Stimulated activated CD8-positive, alpha-beta memory T cell treated with anti-CD3 and anti-CD28 coated beads, Interleukin-2, amount 100 ng/mL, for 48 hours (primary cell): Measurements from ENCODE around the gene SLFN5.
A peak's percentile ranks its signal among the peaks of the same experiment; 100 is the strongest.
"Not testable (repeated sequence)": the region's sequence is repeated elsewhere in the genome, so short reads cannot be mapped to it uniquely, and the experiment has no call there.

Experiments
- DNase-seq, 2 donors: peaks; one replicate each; pipeline ENCODE4 v3.0.0-alpha.2; 2020; ENCODE audit warnings: low read depth in 2 of 2

The SLFN5 gene

DNA sequence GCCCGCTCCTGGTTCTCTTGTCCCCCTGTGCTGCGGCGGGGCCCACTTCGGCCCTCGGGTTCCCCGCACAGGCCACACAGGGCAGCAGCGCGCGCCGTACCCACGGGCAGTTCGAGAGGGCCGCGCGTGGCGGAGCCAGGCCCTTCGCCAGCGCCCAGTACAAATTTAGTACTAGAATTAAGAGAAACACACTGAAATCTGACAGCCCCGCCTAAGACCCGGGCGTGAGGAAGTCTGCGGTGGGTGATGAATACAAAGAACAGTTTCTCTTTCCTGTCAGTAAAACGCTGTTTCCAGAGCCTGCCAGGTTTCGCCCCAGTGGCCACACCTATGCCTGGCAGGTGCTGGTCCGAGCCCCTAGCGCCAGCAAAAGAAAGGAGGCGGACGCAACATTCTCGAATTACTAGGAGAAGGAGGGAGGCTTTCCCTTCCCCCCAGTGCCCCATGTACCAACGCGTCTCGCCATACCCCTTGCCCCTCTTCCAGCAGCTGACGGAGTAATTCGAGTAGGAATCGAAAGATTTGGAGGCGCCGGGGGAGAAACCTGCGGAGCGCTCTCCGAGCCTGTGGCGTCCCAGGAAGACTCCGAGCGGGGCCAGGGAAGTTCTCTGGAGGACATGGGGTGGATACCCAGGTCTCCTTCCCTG is 591 bp upstream of the SLFN5 start:
- DNase-seq, result peak; percentile 64 to 69

GRCh38 chr17:35243561-35244340 is 879 bp downstream of the SLFN5 start:
- peak; percentile 36 to 41 for DNase-seq

- DNase-seq, result peak; percentile 80 to 85
These were observed 1.7 kb downstream of the SLFN5 start for GRCh38 chr17:35244341-35245195.

GRCh38 chr17:35245196-35245486 is 2.3 kb downstream of the SLFN5 start:
- no peak for DNase-seq

GRCh38 chr17:35252651-35253050 is 9.8 kb downstream of the SLFN5 start:
- no peak for DNase-seq

DNA sequence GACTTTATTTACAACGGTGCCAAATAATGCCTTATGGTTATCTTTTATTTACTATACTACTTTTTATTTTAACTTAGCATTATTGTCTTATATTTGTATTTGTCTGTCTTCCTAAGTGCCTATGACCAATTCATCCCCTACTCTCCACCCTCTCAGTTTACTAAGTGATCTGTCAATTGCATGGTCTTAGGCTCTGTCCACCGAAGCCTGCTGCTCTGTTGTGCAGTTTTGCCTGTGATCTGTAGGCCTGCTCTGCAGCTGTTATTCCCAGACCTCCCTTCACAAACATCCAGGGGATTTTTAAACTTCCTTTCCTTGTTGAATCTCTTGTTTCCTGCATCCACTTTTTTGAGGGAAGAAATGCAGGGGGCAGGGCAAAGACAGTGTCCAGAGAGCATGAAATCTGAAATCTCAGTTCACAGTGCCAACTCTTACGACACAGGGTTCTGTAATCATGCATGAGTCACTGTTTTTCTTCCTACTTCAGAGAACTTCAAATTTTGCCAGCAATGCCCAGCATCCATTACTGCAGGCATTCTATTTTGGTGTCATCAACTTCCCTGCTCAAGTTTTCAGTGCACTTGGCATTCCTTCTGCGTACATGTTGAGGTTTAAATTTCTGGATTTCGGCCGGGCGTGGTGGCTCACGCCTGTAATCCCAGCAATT is 11.4 kb downstream of the SLFN5 start:
- DNase-seq, result no peak

GRCh38 chr17:35255316-35255715 is 12.4 kb downstream of the SLFN5 start:
- no peak for DNase-seq

DNA sequence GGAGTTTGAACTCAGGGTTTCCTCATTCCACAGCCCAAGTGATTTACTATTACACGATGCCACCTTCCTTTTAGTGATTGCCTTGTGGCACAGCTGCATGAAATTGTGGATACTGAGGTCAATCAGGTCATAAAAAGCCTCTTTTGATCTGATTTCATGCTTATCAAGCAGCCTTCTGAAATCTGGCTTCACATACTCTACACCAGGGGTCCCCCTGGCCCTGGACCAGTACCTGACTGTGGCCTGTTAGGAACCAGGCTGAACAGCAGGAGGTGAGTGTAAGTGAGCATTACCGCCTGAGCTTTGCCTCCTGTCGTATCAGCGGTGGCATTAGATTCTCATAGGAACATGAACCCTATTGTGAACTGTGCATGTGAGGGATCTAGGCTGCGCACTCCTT is 13.8 kb downstream of the SLFN5 start:
- no peak for DNase-seq

GRCh38 chr17:35257208-35257659 is 14.4 kb downstream of the SLFN5 start:
- no peak for DNase-seq

- no peak for DNase-seq
These were observed 16.1 kb downstream of the SLFN5 start for GRCh38 chr17:35259001-35259400.

DNA sequence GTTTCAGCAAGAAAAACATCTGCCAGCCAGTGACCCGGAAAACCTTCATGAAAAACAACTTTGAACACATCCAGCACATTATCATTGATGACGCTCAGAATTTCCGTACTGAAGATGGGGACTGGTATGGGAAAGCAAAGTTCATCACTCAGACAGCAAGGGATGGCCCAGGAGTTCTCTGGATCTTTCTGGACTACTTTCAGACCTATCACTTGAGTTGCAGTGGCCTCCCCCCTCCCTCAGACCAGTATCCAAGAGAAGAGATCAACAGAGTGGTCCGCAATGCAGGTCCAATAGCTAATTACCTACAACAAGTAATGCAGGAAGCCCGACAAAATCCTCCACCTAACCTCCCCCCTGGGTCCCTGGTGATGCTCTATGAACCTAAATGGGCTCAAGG is 22.2 kb downstream of the SLFN5 start:
- DNase-seq, result no peak

GRCh38 chr17:35265566-35266141 is 22.8 kb downstream of the SLFN5 start:
- DNase-seq, result no peak

GRCh38 chr17:35274167-35275066 is 31.5 kb downstream of the SLFN5 start:
- not testable (repeated sequence) for DNase-seq

DNA sequence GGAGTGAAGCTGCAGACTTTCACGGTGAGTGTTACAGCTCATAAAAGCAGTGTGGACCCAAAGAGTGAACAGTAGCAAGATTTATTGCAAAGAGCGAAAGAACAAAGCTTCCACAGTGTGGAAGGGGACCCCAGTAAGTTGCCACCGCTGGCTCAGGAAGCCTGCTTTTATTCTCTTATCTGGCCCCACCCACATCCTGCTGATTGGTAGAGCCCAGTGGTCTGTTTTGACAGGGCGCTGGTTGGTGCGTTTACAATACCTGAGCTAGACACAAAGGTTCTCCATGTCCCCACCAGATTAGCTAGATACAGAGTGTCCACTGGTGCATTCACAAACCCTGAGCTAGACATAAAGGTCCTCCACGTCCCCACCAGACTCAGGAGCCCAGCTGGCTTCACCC is 35.6 kb downstream of the SLFN5 start:
- not testable (repeated sequence) for DNase-seq

DNA sequence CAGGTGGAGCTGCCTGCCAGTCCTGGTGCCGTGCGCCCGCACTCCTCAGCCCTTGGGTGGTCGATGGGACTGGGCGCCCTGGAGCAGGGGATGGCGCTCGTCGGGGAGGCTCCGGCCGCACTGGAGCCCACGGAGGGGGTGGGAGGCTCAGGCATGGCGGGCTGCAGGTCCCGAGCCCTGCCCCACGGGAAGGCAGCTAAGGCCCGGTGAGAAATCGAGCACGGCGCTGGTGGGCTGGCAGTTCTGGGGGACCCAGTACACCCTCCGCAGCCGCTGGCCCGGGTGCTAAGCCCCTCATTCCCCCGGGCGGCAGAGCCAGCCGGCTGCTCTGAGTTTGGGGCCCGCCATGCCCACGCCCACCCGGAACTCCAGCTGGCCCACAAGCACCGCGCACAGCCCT is 36.0 kb downstream of the SLFN5 start:
- not testable (repeated sequence) for DNase-seq

- no peak for DNase-seq
These were observed 40.9 kb downstream of the SLFN5 start for GRCh38 chr17:35283767-35284166.

DNA sequence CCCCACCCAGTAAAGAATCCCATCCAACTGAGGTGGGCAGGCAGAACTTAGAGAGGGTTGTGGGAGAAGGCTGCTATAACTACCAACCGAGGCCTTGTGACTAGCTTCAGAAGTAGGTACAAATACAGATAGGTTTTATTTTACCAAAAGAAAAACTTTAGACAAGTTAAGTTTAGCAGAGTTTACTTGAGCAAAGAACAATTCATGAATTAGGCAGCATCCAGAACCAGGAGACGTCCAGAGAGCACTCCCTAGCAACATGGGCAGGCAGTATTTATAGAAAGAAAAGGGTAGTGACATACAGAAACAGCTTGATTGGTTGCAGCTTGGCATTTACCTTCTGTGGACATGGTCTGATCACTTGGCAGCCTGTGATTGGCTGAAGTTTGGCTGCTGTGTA is 42.1 kb downstream of the SLFN5 start:
- no peak for DNase-seq

DNA sequence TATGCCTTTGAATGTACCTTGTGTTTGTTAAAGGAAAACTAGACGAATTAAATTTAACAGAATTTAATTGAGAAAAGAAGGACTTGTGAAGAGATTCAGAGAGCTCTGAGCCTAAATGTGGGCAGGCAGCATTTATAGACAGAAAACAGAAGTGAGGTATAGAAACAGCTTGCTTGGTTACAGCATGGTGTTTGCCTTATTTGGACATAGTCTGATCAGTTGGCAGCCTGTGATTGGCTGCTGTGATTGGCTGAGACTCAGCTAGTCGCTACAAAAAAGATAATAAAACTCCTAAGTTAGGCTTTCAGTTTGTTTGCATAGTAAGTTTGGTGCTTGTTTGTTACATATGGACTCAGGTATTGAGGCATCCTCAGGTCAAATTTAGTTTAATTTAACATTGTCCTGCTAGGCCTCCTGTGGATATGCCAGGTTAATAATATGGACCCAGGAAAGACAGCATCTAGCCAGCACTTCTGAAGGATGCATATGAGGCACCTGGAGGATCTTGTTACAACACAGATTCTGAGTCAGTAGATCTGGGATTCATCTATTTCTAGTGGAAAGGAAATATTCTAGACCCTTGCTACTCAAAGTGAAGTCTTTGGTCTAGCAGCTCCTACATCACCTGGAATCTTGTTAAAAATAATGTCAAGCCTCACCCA is 43.4 kb downstream of the SLFN5 start:
- DNase-seq, result no peak

GRCh38 chr17:35287286-35287811 is 44.5 kb downstream of the SLFN5 start:
- no peak for DNase-seq

GRCh38 chr17:35289222-35289621 is 46.4 kb downstream of the SLFN5 start:
- DNase-seq, result no peak
